ENCODE data around the gene PHETA1. TPM values are rescaled to one million over a fixed set of nuclear protein-coding genes. Genes with fewer than 3 reads are reported as not detected.
"Not testable (repeated sequence)": the region's sequence is repeated elsewhere in the genome, so short reads cannot be mapped to it uniquely, and the experiment has no call there.

PHETA1 gene
- total RNA-seq, 1 donor from 2014 or later = 9.1 TPM

- no peak for DNase-seq (ENCODE audit: low read depth in 2 of 2)
Measured at GRCh38 chr12:111351026-111351425, 17.9 kb downstream of the PHETA1 start.

- DNase-seq (ENCODE audit: low read depth in 2 of 2) = no peak
Measured at GRCh38 chr12:111349748-111350520, 19.0 kb downstream of the PHETA1 start.

GRCh38 chr12:111349101-111349747 is 19.7 kb downstream of the PHETA1 start:
- DNase-seq (ENCODE audit: low read depth in 2 of 2) = no peak

- DNase-seq (ENCODE audit: low read depth in 2 of 2) = no peak
Measured at GRCh38 chr12:111347891-111348644, 20.8 kb downstream of the PHETA1 start.

- no peak for DNase-seq (ENCODE audit: low read depth in 2 of 2)
Measured at GRCh38 chr12:111344254-111344875, 24.5 kb downstream of the PHETA1 start.

GRCh38 chr12:111343181-111343580 is 25.7 kb downstream of the PHETA1 start:
- DNase-seq (ENCODE audit: low read depth in 2 of 2) = no peak

- no peak for DNase-seq (ENCODE audit: low read depth in 2 of 2)
Measured at GRCh38 chr12:111342376-111342775, 26.5 kb downstream of the PHETA1 start.

- no peak for DNase-seq (ENCODE audit: low read depth in 2 of 2)
Measured at GRCh38 chr12:111341426-111342065, 27.3 kb downstream of the PHETA1 start.

GRCh38 chr12:111340680-111341079 is 28.2 kb downstream of the PHETA1 start:
- DNase-seq (ENCODE audit: low read depth in 2 of 2) = peak in 1 of 2 donors; percentile 45

- DNase-seq (ENCODE audit: low read depth in 2 of 2) = no peak
Measured at GRCh38 chr12:111340231-111340630, 28.7 kb downstream of the PHETA1 start.

GRCh38 chr12:111339321-111339938 is 29.5 kb downstream of the PHETA1 start:
- DNase-seq (ENCODE audit: low read depth in 2 of 2) = no peak

GRCh38 chr12:111338096-111338495 is 30.8 kb downstream of the PHETA1 start:
- no peak for DNase-seq (ENCODE audit: low read depth in 2 of 2)

- no peak for DNase-seq (ENCODE audit: low read depth in 2 of 2)
Measured at GRCh38 chr12:111337371-111337770, 31.5 kb downstream of the PHETA1 start.

- not testable (repeated sequence) for DNase-seq (ENCODE audit: low read depth in 2 of 2)
Measured at GRCh38 chr12:111336411-111336810, 32.5 kb downstream of the PHETA1 start.

GRCh38 chr12:111335811-111336210 is 33.1 kb downstream of the PHETA1 start:
- DNase-seq (ENCODE audit: low read depth in 2 of 2) = no peak

GRCh38 chr12:111335301-111335700 is 33.6 kb downstream of the PHETA1 start:
- DNase-seq (ENCODE audit: low read depth in 2 of 2) = not testable (repeated sequence)

GRCh38 chr12:111334393-111334915 is 34.4 kb downstream of the PHETA1 start:
- DNase-seq (ENCODE audit: low read depth in 2 of 2) = no peak

GRCh38 chr12:111330800-111331752 is 37.8 kb downstream of the PHETA1 start:
- peak; percentile 67 to 73 for DNase-seq (ENCODE audit: low read depth in 2 of 2)

- no peak for DNase-seq (ENCODE audit: low read depth in 2 of 2)
Measured at GRCh38 chr12:111328138-111328537, 40.8 kb downstream of the PHETA1 start.

Data from lung microvascular endothelial cell (primary cell).